HG03097 (cell line): ENCODE measurements around the gene MAP3K2.

Experiments used
- ATAC-seq: cut with Tn5 transposase; IDR thresholded peaks from one replicate; pipeline ENCODE4 v1.9.1; 2021; ENCODE audit not compliant: unreplicated experiment, low FRiP score

Gene MAP3K2

DNA sequence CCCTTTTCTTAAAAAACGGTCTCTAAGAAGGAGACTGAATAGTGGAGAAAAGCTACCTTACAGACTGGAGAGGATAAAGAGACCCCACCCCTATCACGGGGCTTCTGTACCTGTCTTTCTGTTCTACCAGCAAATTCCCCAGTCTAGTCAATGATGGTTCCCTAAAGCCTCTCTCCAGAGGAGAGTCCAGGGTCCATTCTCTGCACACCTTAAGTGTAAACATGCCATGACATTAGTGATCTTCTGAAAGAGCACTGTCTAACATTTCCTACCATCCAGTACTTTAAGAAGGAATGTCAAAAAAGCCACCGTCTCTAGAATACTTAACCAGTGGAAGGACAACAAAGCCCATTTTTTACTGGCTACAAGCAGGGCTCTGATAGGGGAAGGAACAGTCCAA lies 76.8 kb downstream of the MAP3K2 start:
- ATAC-seq, result no peak

DNA sequence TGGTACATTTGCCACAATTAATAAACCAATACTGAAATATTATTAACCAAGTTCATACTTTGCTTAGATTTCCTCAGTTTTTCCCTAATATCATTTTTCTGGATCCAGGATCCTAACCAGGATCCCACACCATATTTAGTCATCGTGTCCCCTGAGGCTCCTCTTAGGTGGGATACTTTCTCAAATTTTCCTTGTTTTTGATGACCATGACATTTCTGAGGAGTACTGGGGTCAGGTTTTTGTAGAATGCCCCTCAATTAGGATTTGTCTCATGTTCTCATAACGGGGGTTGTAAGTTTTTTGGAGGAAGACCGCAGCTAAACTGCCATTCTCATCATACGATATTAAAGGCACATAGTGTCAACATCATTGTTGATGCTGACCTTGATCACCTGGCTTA lies 78.3 kb downstream of the MAP3K2 start:
- no peak for ATAC-seq

DNA sequence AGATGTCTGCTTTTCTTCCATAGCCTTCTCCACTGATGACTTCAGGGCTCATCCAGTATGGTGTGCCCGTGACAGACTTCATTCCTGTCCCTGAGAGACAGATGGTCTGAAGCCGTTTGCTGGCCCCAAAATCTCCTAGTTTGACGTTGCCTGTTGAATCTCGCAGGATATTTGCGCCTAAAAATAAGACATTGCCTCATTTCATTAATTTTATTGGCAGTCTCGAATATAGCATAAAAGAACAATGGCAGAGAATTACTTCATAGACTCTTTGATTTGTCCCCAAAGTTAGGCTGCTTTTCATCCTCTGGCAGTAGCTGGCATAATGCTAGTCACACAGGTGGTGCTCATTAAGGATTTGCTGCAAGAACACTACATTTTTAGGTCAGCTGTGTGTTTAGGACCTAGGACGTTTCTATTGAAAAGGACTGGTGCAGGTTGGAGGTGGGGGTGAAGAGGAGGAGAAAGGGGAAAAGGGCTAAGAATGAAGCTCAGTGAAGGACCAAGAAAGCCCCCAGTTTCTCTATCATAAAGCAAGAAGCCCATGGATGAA lies 79.1 kb downstream of the MAP3K2 start:
- no peak for ATAC-seq

DNA sequence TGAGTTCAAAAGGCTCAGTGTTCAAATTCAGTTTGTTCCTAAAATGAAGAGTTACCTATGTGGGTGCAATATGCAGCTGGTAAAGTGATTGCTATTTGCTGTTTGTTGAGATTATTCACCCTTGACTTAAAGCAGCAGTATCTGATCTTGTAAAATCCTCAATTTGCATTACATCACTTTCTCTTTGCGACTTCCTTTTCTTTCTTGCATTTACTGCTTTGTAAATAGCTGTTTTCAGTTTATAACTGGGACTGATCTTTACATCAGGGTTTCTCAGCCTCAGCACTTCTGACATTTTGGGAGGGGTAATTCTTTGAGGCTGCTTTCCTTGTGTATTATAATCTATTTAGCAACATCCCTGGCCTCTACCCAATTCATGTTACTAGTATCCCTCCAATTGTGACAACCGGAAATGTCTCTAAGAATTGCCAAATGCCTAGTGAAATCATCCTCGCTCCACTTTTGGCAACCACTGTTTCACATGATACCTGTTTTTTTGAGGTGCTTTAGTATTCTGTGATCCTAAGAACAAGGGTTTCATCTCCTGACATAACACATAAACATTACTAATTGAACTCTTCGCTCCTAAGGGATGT lies 81.7 kb downstream of the MAP3K2 start:
- no peak for ATAC-seq

DNA sequence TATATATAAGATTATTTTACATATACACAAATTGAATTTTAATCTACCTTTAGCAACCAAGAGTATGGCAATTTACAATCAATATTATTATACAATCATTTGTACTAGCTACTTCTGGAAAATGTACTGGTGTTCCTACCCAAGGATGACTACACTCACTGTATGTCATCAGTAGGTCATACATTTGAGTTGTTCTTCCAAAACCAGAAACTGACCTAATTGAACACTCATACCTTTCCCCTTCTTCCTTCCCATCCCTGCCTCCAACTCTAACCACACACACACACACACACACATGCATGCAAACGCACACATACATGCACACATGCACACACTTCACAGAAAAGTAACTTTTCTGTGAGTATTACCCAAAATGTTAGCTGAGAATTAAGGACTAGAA lies 85.6 kb downstream of the MAP3K2 start:
- no peak for ATAC-seq

DNA sequence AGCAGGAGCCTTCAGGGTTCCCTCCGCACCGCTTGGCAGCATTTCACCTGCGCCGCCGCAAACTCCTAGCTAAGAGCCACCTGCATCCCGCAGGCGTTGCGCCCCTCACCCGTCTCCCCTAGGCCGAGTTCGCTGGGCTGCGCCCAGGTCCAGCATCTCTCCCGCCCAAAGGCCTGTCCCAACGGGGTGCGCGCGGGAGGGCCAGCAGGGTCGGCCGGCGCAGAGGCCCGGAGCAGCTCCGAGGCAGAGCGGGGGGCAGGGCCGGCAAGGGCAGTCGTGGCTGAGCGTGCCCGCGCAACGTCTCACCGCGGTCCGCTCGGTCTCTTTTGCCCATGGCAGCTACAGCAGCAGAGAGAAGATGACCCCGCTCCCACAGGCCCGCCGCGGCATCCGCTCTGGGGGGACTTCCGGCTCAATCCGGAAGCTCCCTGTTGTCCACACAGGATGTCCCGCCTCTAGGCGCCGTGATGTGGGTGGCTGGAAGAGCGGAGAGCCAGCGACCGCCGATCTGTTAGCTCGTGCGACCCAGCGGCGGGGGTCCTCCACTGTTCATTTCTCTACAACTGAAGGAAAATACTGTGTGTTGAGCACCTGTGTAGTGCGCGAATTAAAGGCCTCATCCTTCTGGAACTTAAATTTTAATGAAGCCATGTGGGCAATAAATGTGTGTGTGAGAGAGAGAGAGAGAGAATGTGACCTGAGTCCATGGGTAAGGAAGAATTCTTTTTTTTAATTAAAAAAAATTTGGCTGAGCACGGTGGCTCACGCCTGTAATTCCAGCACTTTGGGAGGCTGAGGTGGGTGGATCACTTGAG lies 93.8 kb downstream of the MAP3K2 start, which contains the start of gene ERCC3:
Gene ERCC3 (minus strand): TSS at position 397 of the 815 bp plus-strand sequence. CDS start 63 bp downstream, at position 334.
- ATAC-seq, result peak; percentile 96

DNA sequence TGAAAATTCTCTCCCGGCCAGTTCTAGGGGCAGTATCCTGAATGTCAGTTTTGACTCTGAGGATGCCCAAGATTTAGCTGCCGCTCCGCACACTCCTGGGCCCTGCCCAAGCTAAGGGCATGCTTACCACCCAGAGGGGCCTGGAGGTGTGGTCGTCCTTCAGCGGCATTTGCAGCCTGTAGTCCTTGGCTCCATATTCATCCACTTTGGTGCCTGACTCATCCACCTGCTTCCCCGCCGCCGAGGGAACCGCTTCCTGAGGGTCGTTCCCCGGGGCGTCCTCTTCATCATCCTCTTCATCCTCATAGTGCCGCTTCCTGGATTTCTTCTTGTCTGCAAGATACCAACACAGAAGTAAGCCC lies 94.4 kb downstream of the MAP3K2 start:
- no peak for ATAC-seq

DNA sequence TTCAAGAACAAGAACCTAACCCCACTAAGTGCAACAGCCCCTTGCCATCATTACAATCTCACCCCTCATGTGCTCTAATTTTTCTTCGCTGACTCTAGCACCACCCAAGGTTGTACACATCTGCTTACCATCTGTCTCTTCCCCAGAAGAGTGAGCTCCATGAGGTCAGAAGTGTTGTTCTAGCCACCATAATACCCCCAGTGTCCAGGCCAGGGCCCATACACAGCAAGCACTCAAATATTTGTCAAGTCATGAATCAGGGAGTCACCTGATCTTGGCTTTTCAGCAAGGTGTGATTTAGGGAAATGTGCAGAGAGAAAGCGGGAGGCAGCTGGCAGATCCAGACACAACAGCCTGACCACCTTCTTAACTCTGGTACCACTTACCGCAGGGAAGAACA lies 99.5 kb downstream of the MAP3K2 start:
- ATAC-seq, result no peak

DNA sequence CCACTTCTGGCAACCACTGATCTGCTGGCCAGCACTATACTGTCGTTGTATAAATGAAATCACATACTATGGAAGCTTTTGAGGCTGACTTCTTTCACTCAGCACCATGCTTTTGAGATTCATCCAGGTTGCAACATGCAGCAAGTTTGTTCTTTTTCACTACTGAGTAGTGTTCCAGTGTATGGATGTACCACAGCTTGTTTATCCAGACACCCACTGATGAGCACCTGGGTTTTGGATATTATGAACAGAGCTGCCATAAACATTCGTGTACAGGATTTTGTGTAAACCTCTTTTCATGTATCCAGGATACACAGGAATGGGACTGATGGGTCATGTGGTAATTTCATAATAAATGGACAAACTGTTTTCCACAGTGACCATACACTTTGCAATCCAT lies 104.5 kb downstream of the MAP3K2 start:
- ATAC-seq, result no peak

DNA sequence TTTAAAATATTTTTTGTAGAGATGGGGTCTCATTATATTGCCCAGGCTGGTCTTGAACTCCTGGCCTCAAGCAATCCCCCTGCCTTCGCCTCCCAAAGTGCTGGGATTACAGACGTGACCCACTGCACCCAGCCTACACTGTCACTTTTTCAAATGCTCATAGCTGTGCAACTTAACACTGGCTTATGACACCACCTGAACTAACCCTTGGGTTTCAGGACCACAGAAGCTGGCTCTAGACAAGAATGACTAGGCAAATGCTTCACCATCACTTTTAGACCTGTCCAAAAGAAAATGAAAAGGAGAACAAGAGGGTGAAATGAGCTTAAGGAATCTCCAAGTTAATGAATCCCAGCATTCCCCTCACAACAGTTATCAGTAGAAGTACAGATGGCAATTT lies 107.1 kb downstream of the MAP3K2 start:
- no peak for ATAC-seq

DNA sequence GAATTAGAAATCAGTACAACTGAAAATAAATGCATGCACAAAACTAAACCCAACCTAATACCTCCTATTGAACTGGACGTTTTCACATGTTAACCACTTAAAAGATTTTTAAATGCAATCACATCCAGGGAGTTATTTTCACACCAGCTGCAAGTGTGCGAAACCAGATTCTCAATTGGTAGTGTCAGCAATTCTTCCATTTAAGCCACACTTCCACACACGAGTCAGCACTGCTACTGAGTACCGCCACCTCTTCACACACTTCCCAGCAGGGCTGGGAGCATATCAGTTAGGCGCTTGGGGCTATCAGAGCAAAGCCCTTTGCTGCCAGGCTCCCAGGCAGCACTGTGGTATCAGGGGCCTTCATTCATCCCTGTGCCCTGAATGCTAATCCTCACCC lies 108.0 kb downstream of the MAP3K2 start:
- no peak for ATAC-seq

DNA sequence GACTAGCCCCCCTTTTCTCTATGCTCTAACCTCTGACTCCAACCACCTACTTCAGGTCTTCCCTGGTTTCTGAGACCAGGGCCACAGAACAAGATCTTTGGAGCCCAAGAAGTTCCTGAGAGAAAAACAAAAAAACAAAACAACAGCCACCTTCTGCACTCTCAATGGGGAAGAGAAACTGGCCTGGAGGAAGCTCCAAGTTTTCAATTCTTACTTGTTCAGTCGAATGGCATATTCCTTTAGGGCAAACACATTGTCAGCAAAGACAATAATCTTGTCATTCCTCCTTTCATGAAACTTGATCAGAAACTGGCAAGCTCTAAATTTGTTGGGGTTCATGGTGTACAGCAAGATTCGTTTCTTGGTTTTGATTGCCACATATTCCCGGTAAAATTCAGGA lies 108.8 kb downstream of the MAP3K2 start:
- no peak for ATAC-seq

DNA sequence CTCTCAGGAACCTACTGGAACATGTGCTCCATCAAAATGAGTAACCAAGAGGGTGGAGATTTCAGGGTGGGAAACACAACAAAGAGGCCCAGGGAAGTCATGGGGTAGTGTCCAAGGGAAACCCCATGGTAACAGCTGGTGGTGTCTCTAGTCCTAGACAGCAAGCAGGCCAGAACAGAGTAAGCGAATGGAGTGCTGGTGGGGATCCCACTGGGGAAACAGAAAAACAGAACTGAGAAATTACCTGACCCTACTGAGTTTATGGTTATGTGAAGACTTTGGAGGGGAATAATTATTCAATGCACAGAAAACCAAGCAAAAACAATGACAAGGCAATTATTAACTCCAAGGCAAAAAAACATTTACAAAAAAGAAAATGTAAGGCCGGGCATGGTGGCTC lies 110.7 kb downstream of the MAP3K2 start:
- ATAC-seq, result peak; percentile 63

DNA sequence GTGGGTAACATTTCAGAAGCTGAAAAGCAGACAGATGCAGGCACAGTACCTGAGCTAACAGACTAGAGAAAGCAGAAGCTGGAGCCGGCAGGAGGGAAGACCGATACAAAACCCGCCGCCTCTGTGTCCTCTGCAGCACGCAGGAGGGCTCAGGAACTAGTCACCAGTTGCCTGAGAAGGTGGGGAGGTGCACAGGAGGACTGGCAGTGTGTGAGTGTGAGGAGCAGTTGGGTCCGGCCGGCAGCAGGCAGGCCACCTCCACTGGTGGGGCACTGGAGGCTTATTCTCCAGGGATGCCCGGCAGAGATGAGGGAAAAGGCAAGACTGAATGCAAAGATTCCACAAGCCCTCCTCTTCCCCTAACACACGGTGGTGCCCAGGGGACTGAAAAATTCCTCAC lies 112.0 kb downstream of the MAP3K2 start:
- no peak for ATAC-seq

DNA sequence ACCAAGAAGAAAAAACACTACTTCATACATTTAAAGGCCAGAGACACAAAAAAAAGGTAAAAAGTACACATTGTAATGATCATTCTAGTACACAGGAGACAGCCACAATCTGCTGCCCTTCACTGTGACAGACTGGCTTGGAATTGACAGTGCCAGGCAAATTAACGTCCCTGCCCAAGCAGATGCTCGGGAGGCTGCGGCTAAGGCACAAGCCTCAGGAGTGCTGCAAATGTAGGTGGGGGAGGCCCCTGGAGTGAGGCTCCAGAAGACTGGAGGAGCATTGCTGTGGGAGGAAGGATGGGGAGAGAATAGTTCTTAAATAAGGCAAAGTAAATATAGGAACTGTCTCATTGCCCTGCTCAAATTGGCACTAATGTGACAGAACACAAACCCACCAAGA lies 112.4 kb downstream of the MAP3K2 start:
- ATAC-seq, result no peak

DNA sequence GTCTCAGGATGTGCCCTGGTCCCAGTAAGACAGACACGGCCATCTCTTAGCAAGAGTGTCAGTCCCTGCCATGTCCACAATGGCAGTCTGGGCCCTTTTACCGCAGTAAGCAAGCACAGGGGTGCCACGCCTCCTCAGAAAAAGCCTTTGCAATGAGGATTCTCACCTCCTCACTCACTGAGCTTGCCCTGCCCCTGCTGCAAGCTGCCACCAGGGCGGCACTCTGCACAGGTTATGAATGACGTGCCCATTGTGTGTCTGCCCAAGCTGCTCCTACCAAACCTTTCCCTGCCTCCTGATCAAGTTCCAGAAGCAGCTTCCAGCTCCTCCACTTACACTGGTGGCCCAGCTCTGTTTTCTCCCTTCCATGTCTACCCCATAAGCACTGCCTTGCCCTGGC lies 117.1 kb downstream of the MAP3K2 start:
- no peak for ATAC-seq

DNA sequence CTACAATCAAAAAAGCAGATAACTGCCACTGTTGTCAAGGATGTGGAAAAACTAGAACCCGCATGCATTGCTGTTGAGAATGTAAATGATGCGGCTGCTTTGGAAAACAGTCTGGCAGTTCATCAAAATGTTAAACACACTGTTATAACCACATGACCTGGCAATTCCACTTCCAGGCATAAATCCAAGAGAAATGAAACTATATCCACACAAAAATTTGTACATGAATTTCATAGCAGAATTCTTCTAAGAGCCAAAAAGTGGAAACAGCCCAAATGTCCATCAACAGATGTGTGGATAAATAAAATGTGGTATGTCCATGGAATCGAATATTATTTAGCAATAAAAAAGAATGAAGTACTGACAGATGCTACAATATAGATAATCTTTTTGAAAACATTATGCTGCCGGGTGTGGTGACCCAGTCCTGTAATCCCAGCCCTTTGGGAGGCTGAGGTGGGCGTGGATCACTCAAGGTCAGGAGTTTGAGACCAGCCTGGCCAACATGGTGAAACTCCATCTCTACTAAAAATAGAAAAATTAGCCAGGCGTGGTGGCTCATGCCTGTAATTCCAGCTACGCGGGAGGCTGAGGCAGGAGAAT lies 125.9 kb downstream of the MAP3K2 start:
- no peak for ATAC-seq

DNA sequence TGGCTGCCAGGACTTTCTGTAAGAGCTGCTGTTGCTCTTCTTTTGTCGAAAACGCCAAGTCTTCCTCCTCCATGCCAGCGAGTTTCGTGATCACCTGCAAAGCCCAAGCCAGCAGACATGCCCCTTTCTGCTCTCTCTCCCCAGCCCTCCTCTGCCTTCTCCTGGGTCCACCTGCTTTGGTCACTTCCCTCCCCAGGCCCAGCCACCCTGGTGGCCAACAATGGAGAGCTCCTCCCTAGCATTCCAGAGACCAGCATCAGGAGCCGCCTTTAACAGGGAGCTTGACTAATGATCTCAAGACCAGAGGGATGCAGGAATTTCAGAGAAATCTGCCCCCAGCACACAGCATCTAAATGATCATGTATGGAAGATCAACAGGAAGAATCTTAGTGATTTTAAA lies 128.4 kb downstream of the MAP3K2 start:
- no peak for ATAC-seq

DNA sequence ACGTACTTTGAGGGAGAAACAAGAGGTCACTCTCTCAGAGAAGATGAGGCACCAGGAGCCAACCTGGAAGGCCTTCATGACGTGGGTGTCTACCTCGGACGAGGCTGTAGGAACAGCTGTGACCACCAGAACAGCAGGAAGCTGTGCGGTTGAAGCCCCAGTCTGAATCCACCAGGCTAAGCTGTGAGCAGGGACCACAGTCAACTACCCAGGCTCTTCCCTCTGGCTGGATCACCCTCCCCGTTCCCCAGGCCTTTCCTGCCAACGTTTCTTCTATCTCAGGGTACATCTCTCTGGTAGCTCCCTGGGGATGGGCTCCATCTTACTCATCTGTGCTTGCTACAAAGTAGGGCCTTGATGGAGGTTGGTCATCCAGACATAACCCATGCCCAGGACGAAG lies 130.9 kb downstream of the MAP3K2 start:
- ATAC-seq, result no peak

DNA sequence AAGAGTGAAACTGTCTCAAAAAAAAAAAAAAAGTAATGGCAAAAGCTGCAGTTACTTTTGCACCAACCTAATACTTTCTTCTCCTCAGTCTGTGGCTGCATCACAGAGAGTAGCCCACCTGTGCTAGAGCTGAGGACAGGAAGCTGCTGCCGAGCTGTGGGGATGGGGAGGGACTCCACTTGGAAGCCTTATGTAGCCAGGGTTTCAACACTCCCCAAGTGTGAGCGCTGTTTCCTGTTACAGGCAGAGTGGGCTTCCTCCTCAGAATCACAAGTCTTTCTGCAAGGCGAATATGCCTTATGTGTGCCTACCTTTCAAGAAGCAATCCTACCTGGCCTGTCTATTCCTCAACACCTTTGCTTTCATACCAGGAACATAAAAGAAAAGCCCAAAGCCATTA lies 131.4 kb downstream of the MAP3K2 start:
- no peak for ATAC-seq

DNA sequence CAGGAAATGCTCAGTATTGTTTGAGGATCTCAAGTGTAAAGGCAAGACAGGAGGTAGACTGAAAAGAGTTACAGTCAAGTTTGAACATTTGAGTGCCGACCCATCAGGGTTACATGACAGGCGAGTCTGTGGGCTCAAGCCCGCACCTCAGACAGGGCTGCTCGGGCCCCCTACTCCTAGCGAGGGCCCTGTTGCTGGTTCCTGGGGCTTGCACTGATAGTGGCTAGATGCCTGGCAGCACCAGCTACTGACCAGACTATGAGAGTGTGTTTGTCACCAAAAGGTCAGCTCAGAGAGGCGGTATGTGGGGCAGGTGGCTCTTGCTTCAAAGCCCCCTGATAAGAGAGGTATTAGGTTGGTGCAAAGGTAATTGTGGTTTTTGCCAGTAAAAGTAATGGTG lies 132.1 kb downstream of the MAP3K2 start:
- ATAC-seq, result no peak

DNA sequence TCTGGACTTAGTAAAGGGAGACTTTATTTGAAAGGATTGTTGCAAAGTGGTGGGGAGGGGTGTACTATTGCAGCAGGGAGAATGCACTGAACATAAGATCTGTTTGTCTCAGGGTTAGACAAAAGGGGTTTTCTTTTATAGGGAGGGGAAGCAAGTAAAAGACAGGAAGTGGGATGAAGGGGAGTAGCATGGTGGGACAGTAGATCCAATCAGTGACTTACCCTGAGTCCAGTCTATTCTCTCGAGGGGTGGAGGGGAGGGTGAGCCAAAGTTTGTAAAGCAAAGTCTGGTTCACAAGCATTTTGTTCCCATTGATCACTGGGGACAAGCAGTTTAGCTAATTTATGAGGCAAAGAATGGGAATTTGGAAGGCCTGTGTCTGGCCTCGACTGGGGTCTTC lies 132.6 kb downstream of the MAP3K2 start:
- no peak for ATAC-seq
